ENCODE measurements around the gene HOXB3.

The HOXB3 gene

DNA sequence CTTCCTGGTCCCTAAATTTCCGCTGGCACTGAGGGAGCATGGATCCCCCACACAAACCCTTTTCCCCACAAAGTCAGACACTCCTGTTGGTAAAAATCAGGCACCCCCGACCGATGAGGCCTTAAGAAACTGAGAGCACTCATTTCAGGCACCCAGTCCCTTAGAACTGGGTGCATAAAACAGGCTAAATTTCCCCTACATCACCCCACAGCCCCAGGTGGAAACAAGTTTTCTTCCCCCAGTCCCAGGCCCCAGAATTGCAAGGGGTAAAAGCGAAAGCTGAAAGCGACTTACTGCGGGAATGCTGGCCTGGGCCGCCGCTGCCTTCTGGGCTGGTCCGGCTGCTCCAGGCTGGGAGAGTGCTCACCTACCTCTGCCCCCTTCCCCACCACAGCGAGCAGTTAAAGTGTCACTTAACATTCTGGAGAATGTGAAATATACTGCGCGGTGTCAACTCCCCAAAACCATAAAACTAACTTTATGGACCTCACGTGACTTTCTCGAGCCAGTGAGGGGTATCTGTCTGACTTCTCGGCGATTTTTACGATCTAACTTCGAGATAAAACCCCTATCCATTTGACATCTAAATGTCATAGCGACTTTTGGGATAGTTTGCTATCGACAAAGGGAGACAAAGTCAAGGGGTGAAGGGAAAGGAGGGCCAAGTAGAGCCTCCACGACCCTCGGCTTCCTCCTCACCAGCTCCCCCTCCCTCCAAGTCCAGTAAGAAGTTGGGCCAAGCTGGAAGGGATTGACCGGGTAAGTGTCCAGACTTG is at the start of gene HOXB3:
Gene HOXB3 (minus strand): TSS at position 411 of the 776 bp plus-strand sequence. CDS start 37,767 bp downstream, outside the sequence.
- no peak for DNase-seq (ENCODE audit: low spot score)

- no peak for DNase-seq (ENCODE audit: low spot score)
Observed at GRCh38 chr17:48639136-48639535, 49.1 kb upstream of the HOXB3 start.

GRCh38 chr17:48637323-48638260 is 47.6 kb upstream of the HOXB3 start:
- no peak for DNase-seq (ENCODE audit: low spot score)

DNA sequence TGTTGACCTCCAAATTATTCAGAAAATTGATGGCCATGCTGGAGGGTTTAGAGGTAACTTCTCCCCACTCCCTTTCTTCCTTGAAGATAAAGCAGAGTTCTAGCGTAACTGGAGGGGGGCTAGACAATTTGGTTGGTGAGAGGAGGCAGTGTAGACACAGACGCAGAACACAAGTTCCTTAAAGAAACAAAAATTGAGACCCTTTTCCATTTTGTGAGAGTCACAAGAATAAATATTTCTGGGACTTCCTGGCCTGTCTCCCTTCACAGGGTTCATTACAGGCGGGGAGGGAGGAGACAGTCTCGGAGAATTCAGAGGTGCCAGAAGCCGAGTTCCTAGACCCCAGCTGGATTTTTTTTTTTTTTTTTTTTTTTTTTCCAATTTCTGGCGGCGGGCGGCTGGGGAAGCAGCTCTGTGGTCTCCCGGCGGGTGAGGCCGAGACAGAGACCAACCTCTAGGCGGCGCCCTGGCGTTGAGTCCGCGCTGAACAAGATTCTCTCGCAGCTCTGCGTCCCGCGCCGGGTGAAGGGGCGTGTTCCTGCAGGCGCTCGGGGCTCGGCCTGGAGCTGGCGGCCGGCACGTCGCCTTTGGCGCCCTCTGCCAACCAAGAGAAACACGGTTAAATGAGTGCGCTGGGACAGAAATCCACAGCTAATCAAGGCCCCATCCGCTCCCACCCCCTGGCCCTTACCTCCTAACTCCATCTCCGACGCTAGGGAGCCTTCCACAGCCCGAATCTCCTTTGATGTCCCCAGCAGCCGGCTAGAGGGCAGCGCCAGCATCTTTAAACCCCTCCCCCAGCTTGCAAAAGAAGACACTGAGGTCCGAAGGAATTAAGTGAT is 46.4 kb upstream of the HOXB3 start:
- peak; percentile 50 for DNase-seq (ENCODE audit: low spot score)

DNA sequence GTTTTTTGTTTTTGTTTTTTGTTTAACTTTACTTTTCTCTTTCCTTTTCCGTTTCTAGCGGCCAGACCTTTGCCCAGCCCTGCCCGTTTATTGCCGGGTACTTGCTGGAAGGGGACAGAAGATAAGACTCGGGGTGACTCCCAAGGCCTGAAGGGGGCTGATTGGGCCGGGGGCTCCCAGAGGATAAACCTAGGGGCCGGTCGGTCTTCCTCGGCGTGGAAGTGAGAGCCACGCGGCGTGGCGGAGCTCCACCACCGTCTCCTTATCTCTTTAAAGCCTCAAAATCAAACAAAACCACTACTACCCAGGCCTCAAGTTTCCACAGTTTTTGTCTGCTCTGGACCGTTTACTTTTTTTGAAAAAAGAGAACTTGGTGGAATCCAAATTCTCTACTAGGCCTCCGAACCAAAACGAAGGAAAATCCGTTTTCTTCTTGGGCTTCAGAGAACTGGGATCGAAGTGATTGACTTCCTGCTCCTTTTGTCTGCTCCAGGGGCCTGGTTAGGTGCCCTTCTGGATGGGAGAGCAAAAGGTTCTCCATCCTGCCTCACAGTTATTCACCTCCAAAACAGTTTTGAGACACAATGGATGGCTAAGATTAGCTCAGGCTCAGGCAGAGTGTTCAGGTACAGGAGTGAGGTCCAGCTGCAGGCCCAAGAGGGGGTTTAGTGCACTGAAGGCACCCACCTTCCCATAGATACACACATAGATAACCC is 44.6 kb upstream of the HOXB3 start:
- DNase-seq (ENCODE audit: low spot score): no peak

DNA sequence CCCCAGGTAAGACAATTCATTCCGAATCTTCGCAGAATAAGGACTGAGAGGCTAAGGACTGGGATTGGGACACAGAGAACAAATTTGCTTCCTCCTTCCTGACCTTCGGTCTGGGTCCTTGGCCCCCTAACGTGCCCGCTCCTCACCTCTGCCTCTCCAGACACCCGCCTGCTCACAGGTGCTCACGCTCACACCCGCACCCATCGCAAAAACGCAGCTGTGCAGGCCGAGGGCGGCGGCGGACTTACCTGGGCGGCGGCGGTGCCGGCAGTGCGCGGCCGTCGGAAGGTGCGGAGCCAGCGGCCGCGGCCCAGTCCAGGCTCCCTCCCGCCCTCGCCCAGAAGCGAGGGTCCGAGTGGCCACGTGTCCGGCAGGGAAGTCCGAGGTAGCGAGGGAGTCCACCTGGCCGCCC is 43.2 kb upstream of the HOXB3 start:
- DNase-seq (ENCODE audit: low spot score): no peak

GRCh38 chr17:48632579-48633265 is 42.7 kb upstream of the HOXB3 start:
- DNase-seq (ENCODE audit: low spot score): no peak

DNA sequence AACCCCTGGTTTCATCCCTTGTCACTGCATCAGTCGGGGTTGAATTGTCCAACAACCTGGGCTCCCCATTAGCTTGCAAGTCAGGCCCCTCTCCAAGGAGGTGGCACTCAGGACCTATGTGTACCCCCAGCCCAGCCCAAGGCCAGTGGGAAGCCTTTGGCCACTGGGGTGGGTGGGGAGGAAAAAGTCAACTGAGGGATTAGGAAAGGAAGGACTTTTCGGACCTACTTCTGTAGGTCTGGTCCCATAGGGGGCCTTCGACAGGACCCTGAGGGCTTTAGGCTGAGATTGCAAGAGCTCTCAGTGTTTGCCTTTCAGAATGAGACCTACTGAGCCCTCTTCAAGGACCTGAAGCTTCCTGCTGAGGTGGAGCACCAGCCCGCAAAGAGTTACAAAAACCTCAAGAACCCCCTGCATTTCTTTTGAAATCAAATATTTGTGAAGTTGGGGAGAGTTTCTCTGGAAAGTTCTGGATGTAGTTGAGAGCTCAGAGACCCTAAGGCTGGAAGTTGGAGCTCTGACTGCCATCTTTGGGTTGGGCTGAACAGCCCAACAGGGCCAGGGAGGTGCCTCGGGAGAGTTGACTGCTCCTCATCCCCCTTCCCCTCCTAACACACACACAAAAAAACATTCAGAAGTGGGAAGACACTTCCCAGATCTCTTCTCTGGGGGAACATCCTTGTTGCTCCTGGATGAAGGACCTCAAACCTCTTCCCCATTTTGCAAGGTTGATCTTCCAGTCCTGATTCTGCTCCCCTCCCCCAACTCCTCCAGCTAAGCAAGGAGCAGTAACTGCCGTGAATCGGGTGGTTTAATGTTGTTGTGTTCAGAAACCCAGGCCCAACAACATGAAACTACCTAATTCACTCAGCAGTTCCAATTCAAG is 41.9 kb upstream of the HOXB3 start:
- DNase-seq (ENCODE audit: low spot score): no peak

DNA sequence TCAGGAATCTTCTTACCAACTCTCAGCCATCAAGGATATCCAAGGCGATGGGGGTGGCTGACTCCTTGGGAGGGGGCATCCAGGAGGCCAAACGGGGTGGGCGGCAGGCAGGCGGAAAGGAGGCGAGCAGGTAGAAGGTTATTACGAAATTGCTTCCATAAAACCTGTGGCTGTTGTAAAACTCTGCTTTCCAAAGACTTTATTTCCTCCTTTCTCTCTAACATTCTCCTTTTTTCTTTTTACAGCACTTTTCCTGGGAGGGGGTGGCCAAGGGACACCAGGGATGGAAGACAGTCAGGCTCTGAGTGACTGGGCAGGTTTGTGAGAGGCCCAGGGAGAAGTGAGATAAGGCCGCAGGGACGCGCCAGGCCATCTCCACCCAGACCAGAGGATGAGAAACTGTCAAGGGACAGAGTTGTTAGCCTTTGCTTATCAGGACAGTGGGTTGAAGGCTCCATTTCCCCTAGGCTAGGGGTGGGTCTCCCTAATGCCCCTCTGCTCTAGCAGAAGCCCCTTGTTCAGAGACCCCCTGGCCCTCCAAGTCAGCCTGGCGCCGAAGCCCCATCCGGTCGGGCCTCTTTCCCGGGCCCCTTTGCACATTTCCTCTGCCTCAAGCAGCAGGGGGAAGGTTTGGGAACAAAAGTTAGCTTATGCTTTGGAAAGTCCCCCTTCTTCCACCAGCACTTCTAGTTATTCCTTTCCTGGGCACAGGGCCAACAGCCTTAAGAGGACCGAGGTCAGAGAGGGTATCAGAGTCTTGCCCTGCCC is 41.1 kb upstream of the HOXB3 start:
- no peak for DNase-seq (ENCODE audit: low spot score)

DNA sequence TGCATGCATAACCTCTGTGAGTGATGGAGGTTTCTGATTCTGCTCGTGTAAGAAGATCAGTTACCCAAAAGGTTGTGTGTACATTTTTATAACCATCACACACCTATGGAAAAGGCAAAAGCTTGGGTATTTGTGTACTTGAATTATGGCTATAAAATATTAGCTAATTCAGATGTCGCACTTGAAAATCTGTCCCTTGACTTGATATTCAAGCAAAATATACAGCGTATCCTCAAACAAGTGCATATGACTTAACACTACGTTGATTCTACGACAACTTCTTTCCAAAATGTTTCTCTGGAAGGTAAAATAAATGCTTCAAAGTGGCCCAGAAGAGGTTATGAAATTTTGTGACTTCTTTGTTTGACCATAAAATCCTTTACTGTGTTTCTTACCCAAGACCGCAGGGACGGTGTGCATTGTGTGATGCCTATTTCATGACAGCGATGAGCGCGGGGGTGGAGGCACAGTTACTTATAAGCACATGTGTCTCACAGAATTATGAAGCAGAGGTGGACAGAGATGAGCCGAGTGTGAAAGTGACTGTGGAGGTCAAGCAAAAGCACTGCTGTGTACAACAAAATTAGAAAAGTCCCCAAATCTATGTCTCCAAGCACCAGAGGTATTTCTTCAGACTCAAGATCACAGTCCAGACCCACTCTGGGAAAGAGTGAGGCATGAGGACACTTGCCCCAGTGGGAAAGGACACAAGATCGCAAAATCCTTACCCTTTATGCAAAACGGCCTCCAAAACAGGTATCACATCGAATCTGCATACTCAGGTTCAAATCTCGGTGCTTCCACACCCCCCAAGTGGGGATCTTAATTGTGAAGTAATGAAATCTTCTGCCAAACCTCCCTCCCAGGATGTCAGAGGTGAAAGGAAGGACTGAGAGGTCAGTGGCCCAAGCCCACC is 40.2 kb upstream of the HOXB3 start:
- DNase-seq (ENCODE audit: low spot score): no peak

DNA sequence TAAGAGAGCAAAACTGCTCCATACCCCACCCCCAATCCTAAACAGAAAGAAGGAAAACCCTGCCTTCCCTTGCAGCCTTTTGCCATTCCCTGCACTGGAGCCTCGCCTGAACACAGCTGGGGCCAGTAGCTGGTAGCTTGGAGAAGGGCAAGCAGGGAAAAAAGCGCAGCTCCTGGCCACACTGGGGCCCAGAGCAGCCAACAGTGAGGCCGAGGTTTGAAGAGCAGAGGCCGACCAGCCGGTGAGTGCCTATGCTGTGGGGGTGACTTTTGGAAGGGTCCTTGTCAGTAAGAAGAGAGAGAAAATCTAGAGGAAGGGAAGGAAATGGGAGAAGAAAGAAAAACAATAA is 39.3 kb upstream of the HOXB3 start:
- no peak for DNase-seq (ENCODE audit: low spot score)

GRCh38 chr17:48628649-48629410 is 38.8 kb upstream of the HOXB3 start:
- no peak for DNase-seq (ENCODE audit: low spot score)

DNA sequence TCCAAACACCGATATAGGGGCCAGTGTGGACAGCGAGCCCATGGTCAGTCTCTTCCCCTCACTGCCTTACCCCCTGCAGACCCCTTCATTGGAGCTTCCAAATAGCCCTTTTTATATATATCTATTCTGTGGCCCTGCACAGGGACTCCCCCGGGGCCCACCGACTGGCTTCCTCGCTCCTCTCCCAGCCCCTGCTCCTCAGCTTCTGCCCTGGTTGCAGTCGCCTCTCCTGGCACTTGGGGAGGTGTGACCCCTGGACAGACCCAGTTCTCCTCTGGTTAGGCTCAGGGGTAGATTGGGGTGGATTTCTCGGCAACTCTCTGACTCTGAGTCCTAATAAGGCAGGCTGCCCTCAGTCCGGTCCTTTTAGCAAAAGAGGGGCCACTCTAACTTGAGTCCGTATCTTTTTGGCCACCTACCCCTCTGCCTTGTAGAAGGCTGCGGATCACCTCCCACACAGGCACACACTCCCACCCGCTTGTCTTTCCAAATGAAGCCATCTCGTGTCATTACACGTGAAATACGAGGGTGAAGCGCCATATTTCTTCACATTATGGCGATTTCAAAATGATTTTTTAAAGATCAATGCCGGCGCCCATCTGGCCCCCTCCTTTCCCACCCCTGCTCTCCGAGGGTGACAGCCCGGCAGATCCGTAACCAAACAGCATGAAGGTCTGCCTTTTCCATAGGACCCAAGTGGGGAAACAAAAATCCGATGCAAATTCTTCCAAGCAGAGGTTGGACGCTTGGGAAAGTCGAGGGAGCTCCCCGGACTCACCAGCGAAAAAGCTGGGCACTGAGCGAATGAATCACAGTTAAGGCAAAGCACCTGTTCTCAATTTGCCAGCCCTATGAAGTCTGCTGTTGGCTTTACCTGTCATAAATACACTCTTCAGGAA is 37.8 kb upstream of the HOXB3 start:
- no peak for DNase-seq (ENCODE audit: low spot score)

DNA sequence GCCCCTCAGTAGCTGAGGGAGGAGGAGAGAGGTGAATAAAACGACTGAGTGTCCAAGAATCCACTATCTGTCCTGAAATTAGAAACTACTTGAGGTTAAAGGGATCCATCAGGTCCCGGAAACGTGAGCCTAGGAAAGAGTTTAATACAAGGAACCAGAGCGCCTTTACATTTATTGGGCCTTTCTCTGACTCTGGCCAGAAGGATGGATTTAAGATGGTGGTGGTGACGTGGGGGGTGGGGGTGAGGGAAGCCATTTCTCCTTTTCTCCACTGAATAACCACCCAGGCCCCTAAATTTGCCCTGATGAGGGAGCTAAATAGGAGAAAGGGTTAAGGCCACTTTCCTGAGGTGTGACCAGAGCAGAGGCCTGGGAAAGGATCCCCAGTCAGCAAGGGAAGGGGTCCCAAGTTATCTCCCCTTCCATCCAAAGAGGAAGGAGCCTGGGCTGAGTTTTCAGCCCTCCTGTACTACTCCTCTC is 37.1 kb upstream of the HOXB3 start:
- no peak for DNase-seq (ENCODE audit: low spot score)

- no peak for DNase-seq (ENCODE audit: low spot score)
Observed at GRCh38 chr17:48626245-48627117, 36.4 kb upstream of the HOXB3 start, which contains the start of gene HOXB9. Gene HOXB9 (minus strand): TSS chr17:48626358. CDS start chr17:48626269, 89 bp downstream.
